Gastroesophageal sphincter (tissue), 4 donors: ENCODE results near the gene ARL11. TPM values are rescaled to one million over a fixed set of nuclear protein-coding genes. Genes with fewer than 3 reads are reported as not detected.

ENCODE experiments used
- ATAC-seq: fragments of 150-250 bp; one replicate; pipeline ENCODE4 v1.9.1; 2016; ENCODE audit warnings: mild to moderate bottlenecking, moderate library complexity
- H3K27ac ChIP-seq, 4 donors: fragments of 200-600 bp; sonication (generic) in 3 of 4; 1 replicate in 3 of 4; 2 replicates in 1 of 4; pipeline ENCODE4 v1.5.1; 2016 to 2019
- H3K27me3 ChIP-seq: fragments of 200-600 bp; sonication (generic); one replicate; pipeline ENCODE4 v1.5.1; 2019
- H3K36me3 ChIP-seq, 2 donors: fragments of 200-600 bp; sonication (generic); one replicate each; pipeline ENCODE4 v1.5.1; 2019; ENCODE audit warnings: control low read depth in 1 of 2
- H3K4me1 ChIP-seq, 3 donors: fragments of 200-600 bp; sonication (generic); 1 replicate in 2 of 3; 2 replicates in 1 of 3; pipeline ENCODE4 v1.5.1; 2016 to 2019; ENCODE audit warnings: control low read depth in 2 of 3
- H3K4me3 ChIP-seq, 2 donors: fragments of 200-600 bp; sonication (generic); one replicate each; pipeline ENCODE4 v1.5.1; 2019; ENCODE audit warnings: mild to moderate bottlenecking in 1 of 2, moderate library complexity in 1 of 2
- H3K9me3 ChIP-seq, 3 donors: fragments of 200-600 bp; sonication (generic); one replicate each; pipeline ENCODE4 v1.5.1; 2017 to 2019; ENCODE audit warnings: control low read depth in 2 of 3
- EP300 ChIP-seq: sonication (generic); formaldehyde crosslinking; IDR thresholded peaks from one replicate; pipeline ENCODE4 v1.6.1; 2017; ENCODE audit warnings: antibody characterized with exemption, mild to moderate bottlenecking
- POLR2A ChIP-seq, 2 donors: fragments of 450-650 bp; IDR thresholded peaks; one replicate each; pipeline ENCODE4 v1.6.1; 2017; ENCODE audit warnings: antibody characterized with exemption in 2 of 2, mild to moderate bottlenecking in 2 of 2, moderate library complexity in 1 of 2
- POLR2AphosphoS5 ChIP-seq: sonication (generic); formaldehyde crosslinking; IDR thresholded peaks from one replicate; pipeline ENCODE4 v1.6.1; 2017; ENCODE audit warnings: antibody characterized with exemption
- WGBS, 2 donors: methylation state at CpG; one replicate each; pipeline ENCODE4 v1.1.5; 2018; ENCODE audit warnings: low coverage in 1 of 2; 5-methylcytosine and 5-hydroxymethylcytosine counted together
- total RNA-seq, 4 donors: library from RNA; depleted of rRNA; stranded (reverse); fragments of >200 nt; gene quantifications; one replicate each; pipeline ENCODE4 v1.1.0, GENCODE V29; 2016
- TF ChIP-seq, protein P1 (sequence below), 4 experiments: fragments of 200-600 bp in 2 of 4; fragments of 450-650 bp in 2 of 4; sonication (generic) in 1 of 4; IDR thresholded peaks; one replicate each; pipeline ENCODE4 v1.5.1; 2017 to 2019; ENCODE audit warnings: antibody characterized with exemption in 4 of 4, mild to moderate bottlenecking in 2 of 4, moderate library complexity in 2 of 4

The ARL11 gene
- total RNA-seq, 4 donors from 2014 or later, result 0.15 to 0.94 (median 0.68) TPM

- Histone ChIP-seq H3K4me1 (peaks cover 0 to 38% (median 0%) of the 10 kb centered on the region in 3 donors), H3K27me3 (no peaks in the 10 kb centered on the region), H3K9me3 (no peaks in the 10 kb centered on the region), H3K36me3 (no peaks in the 10 kb centered on the region), H3K27ac (no peak overlapping the region), H3K4me3 (no peak overlapping the region)
- TF ChIP-seq POLR2AphosphoS5 (no peak), POLR2A (IDR thresholded peaks at IDR 0.05) (no peak), EP300 (no peak)
- TF ChIP-seq, protein P1, sequence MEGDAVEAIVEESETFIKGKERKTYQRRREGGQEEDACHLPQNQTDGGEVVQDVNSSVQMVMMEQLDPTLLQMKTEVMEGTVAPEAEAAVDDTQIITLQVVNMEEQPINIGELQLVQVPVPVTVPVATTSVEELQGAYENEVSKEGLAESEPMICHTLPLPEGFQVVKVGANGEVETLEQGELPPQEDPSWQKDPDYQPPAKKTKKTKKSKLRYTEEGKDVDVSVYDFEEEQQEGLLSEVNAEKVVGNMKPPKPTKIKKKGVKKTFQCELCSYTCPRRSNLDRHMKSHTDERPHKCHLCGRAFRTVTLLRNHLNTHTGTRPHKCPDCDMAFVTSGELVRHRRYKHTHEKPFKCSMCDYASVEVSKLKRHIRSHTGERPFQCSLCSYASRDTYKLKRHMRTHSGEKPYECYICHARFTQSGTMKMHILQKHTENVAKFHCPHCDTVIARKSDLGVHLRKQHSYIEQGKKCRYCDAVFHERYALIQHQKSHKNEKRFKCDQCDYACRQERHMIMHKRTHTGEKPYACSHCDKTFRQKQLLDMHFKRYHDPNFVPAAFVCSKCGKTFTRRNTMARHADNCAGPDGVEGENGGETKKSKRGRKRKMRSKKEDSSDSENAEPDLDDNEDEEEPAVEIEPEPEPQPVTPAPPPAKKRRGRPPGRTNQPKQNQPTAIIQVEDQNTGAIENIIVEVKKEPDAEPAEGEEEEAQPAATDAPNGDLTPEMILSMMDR (IDR thresholded peaks at IDR 0.05), result no peak
- no peak for ATAC-seq
These were observed 25.2 kb downstream of the ARL11 start for GRCh38 chr13:49653478-49653877.

- Histone ChIP-seq H3K4me1 (peaks cover 0 to 36% (median 0%) of the 10 kb centered on the region in 3 donors), H3K4me3 (no peak overlapping the region), H3K27me3 (no peaks in the 10 kb centered on the region), H3K9me3 (no peaks in the 10 kb centered on the region), H3K27ac (no peak overlapping the region), H3K36me3 (peaks cover 0 to 1% of the 10 kb centered on the region in 2 donors)
- TF ChIP-seq POLR2A (IDR thresholded peaks at IDR 0.05), result no peak
- TF ChIP-seq, protein P1 (IDR thresholded peaks at IDR 0.05), result no peak
- TF ChIP-seq EP300, result no peak
- no peak for TF ChIP-seq POLR2AphosphoS5
- no peak for ATAC-seq
- WGBS, 2 donors, result 84 to 87% methylated on average over 3 of the region's 3 CpGs
These were observed 25.7 kb downstream of the ARL11 start for GRCh38 chr13:49654011-49654410.

DNA sequence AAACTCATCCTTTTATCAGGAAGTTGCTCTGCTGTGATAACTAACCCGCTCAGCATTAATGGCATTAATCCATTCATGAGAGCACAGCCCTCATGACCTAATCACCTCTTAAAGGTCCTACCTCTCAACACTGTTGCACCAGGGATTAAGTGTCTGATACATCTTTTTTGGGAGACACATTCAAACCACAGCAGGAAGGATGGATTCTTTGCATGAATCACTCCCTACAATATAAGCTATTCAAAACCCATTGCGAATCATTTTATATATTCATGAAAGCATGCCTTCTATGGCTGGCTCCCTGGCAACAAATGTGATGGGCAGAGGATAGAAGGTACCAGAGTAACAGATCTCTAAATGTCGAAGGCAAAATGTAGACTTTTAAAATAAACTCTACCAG, 27.6 kb downstream of the ARL11 start:
- WGBS, 2 donors, result 80% methylated on average over 1 to 3 of the region's 3 CpGs
- ATAC-seq, result no peak

DNA sequence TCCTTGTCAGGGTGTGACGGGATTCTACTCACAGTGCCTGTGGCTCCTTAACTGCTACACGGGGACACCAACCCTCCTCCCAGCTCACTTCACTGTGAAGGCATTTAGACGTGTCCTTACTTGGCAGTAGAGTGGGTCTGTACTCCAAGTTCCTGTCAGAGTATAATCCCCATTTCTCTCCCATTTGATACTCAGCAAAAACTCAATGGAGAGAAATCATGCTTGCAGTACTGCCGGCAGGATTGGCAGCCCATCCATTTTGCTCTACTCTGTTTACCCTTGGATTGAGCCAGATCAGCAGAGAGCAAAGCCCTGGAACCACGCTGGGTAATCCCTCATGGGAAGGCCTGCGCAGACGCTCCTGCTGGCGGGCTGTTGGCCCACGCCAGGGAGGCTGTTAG, 28.9 kb downstream of the ARL11 start:
- no peak for TF ChIP-seq POLR2A (IDR thresholded peaks at IDR 0.05)
- TF ChIP-seq POLR2AphosphoS5, result peak; percentile 89
- H3K36me3 ChIP-seq, result peaks cover 0 to 31% of the 10 kb centered on the region in 2 donors
- peak overlapping the region in 3 of 4 donors; percentile 39 to 64 (median 54) for H3K27ac ChIP-seq
- 21% methylated on average over 8 of the region's 9 CpGs; no CpG with 5 or more reads in 1 of the 2 donors for WGBS, 2 donors
- peak; percentile 89 for ATAC-seq
- no peaks in the 10 kb centered on the region for H3K27me3 ChIP-seq
- H3K9me3 ChIP-seq, result no peaks in the 10 kb centered on the region
- peaks cover 0 to 23% (median 0%) of the 10 kb centered on the region in 3 donors for H3K4me1 ChIP-seq
- no peak overlapping the region for H3K4me3 ChIP-seq

More for the DNA sequence above, 27.6 kb downstream of the ARL11 start:
- peaks cover 0 to 18% of the 10 kb centered on the region in 2 donors for H3K36me3 ChIP-seq
- peak overlapping the region in 1 of 4 donors; percentile 10 for H3K27ac ChIP-seq
- TF ChIP-seq, protein P1 (IDR thresholded peaks at IDR 0.05), result no peak
- TF ChIP-seq EP300 (no peak), POLR2A (IDR thresholded peaks at IDR 0.05) (no peak), POLR2AphosphoS5 (no peak)
- H3K4me1 ChIP-seq, result peaks cover 0 to 25% (median 0%) of the 10 kb centered on the region in 3 donors
- no peaks in the 10 kb centered on the region for H3K27me3 ChIP-seq
- no peak overlapping the region for H3K4me3 ChIP-seq
- no peaks in the 10 kb centered on the region for H3K9me3 ChIP-seq

DNA sequence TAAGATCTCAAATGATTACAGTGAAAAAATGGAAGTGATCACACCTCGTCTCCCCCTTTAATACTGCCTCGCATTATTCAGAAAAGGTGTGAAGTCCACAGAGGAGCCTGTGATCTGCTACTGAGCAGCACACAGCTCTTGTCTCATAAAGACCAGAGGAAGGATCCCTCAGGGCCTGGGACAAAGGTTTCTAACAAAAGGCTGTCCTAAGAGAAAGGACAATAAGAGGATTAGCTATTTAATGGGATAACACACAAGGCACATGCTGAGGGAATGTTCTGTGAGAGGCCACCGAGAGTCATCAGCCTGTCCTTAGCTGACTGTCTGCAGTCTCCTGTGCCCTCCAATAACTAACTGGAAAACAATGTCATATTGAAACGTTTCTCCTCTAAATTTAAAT, 36.3 kb downstream of the ARL11 start:
- Histone ChIP-seq H3K27ac (no peak overlapping the region), H3K9me3 (no peaks in the 10 kb centered on the region), H3K27me3 (no peaks in the 10 kb centered on the region), H3K36me3 (peaks cover 0 to 64% of the 10 kb centered on the region in 2 donors), H3K4me1 (no peaks in the 10 kb centered on the region), H3K4me3 (no peak overlapping the region)
- ATAC-seq, result no peak
- TF ChIP-seq POLR2AphosphoS5 (no peak), EP300 (no peak), POLR2A (IDR thresholded peaks at IDR 0.05) (no peak)
- TF ChIP-seq, protein P1 (IDR thresholded peaks at IDR 0.05), result no peak
- WGBS, 2 donors, result 70 to 83% methylated on average over 2 to 4 of the region's 4 CpGs
